HG02610 (cell line): ENCODE data around the gene CNST.
"Not testable (repeated sequence)": the region's sequence is repeated elsewhere in the genome, so short reads cannot be mapped to it uniquely, and the experiment has no call there.

Experiments
- ATAC-seq: cut with Tn5 transposase; IDR thresholded peaks from one replicate; pipeline ENCODE4 v1.9.1; 2021; ENCODE audit warnings: mild to moderate bottlenecking, moderate library complexity; ENCODE audit not compliant: unreplicated experiment

The CNST gene

GRCh38 chr1:246558041-246558440 lies 8.2 kb upstream of the CNST start:
- ATAC-seq: no peak

GRCh38 chr1:246559310-246559709 lies 6.9 kb upstream of the CNST start:
- no peak for ATAC-seq

DNA sequence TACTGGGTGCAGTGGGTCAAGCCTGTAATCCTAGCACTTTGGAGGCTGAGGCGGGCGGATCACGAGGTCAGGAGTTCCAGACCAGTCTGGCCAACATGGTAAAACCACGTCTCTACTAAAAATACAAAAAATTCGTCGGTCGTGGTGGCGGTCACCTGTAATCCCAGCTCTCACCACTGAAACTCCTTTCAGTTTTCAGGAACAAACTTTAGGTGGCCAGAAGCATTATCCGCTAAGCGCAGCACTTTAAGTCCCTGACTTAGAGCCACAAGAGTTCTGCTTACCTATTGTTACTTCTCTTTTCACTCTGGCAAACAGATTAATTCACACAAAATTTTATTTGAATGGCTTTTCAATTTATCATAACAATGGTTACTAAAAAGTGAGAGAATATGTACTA lies 5.4 kb upstream of the CNST start:
- ATAC-seq: not testable (repeated sequence)

DNA sequence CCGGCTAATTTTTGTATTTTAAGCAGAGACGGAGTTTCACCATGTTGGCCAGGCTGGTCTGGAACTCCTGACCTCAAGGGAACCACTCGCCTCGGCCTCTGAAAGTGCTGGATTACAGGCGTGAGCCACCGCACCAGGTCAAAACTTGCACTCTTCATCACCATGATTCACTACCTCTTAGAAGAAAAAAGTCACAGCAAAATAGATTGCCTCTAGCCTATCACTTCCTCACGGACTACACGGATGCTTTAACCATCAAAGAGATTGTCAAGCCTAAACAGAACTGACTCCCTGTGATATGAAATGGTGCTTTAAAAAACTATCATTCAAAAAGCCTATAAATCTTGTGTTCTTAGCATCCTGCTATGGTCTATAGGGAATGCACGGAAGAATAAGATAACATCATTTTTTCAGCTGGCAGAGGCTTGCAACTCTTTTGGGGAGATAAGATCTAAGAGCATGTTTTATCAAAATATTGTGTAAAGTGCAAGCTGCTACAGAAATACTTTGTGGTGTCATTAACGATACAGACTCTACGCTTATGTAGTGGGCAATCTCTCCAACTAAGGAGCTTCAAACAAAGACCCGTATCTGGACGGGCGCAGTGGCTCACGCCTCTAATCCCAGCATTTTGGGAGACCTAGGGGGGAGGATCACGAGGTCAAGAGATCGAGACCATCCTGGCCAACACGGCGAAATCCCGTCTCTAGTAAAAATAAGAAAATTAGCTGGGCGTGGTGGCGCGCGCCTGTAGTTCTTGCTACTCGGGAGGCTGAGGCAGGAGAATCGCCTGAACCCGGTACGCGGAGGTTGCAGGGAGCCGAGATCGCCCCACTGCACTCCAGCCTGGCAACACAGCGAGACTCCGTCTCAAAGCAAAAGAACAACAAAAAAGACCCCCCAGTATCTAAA lies 1.2 kb upstream of the CNST start:
- ATAC-seq: no peak

- no peak for ATAC-seq
These were observed 517 bp upstream of the CNST start for GRCh38 chr1:246565751-246566127.

DNA sequence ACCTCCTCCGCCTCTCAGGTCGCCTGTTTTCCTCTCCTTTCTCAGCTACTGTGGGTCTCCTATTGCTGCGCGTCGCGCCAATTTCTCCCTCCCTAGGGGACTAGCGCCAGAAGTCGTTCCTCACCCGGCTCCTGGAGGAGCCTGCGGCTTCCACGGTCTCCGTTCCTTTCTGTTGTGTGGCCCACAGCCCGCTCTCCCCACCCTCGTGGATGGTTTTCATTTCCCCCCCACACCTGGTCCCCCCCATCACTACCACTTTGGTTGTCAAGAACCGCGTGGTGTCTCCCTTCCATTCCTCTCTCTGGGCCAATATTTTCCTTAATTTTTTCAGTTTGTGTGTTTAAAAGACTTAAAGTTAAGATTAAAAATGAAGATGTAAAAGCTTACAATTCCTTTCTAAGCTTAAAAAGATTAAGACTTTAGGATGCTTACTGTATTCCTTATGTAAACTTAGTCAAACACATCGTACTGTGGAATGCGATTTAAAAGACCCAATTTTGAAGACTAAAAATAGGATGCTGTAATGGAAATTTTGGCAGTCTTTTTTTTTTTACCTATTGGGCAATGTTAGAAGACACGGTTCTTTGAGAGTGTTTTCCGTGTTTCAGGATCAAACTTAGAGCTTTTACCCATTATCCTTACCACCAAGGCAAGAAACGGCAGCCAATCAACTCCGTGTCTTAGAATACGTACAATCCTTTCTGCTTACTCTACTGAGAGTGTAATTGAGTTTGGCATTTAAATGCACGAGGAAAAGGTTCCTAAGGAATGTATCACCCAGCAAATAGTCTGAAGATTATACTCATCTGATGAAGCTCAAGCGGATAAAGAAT lies 773 bp downstream of the CNST start:
- peak; percentile 14 for ATAC-seq

- no peak for ATAC-seq
These were observed 1.5 kb downstream of the CNST start for GRCh38 chr1:246567646-246568235.

GRCh38 chr1:246569248-246570238 lies 3.3 kb downstream of the CNST start:
- ATAC-seq: peak; percentile 24

DNA sequence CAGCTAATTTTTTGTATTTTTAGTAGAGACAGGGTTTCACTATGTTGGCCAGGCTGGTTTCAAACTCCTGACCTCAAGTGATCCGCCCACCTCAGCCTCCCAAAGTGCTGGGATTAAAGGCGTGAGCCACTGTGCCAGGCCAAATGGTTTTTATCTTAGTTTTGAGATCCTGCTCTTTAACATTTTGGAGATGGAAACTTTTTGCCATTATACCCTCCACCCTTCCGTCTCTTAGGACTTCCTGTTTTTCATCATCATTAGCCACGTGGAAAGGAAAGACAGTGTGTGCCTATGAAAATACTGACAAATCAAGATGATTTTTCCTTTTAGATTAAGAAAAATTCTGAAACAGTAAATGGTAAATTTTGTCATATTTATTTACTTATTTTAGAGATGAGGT lies 5.1 kb downstream of the CNST start:
- not testable (repeated sequence) for ATAC-seq

- ATAC-seq: no peak
These were observed 5.7 kb downstream of the CNST start for GRCh38 chr1:246571953-246572352.

GRCh38 chr1:246572785-246573184 lies 6.5 kb downstream of the CNST start:
- no peak for ATAC-seq

GRCh38 chr1:246573491-246573890 lies 7.2 kb downstream of the CNST start:
- no peak for ATAC-seq

DNA sequence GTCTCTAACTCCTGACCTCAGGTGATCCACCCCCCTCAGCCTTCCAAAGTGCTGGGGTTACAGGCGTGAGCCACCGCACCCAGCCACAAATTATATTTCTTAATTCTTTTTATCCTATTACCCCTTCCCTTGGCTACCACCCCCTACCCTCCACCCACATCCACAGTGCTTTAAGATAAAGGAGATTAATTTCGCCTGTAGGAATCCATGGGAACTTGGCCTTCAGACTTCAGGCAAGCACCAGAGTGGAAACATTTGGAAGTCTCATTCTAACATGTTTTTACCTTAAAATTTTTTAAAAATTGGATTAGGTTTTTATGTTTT lies 10.4 kb downstream of the CNST start:
- ATAC-seq: no peak

GRCh38 chr1:246577082-246577719 lies 10.9 kb downstream of the CNST start:
- peak; percentile 49 for ATAC-seq

GRCh38 chr1:246577720-246578106 lies 11.5 kb downstream of the CNST start:
- ATAC-seq: no peak

- ATAC-seq: peak; percentile 66
These were observed 13.6 kb downstream of the CNST start for GRCh38 chr1:246579818-246580217.

GRCh38 chr1:246580497-246581370 lies 14.5 kb downstream of the CNST start:
- ATAC-seq: no peak

- no peak for ATAC-seq
These were observed 16.2 kb downstream of the CNST start for GRCh38 chr1:246582301-246583055.
